ENCODE results near the gene SEMA3F. TPM values are rescaled to one million over a fixed set of nuclear protein-coding genes. Genes with fewer than 3 reads are reported as not detected.

SEMA3F gene
- total and polyA plus RNA-seq, 2 experiments from 2014 or later, result 13.9 to 15.5 TPM

- H3K9me2 ChIP-seq (replicated peaks; ENCODE audit: insufficient read depth), result no peaks in the 10 kb centered on the region
- H3K4me1 ChIP-seq (ENCODE audit: insufficient read depth), result peaks cover 37% of the 10 kb centered on the region
- H3K27me3 ChIP-seq, result peaks cover 7% of the 10 kb centered on the region
- H4K20me1 ChIP-seq (ENCODE audit: insufficient read depth, poor library complexity, severe bottlenecking), result peaks cover 28% of the 10 kb centered on the region
- TF ChIP-seq, protein P1, sequence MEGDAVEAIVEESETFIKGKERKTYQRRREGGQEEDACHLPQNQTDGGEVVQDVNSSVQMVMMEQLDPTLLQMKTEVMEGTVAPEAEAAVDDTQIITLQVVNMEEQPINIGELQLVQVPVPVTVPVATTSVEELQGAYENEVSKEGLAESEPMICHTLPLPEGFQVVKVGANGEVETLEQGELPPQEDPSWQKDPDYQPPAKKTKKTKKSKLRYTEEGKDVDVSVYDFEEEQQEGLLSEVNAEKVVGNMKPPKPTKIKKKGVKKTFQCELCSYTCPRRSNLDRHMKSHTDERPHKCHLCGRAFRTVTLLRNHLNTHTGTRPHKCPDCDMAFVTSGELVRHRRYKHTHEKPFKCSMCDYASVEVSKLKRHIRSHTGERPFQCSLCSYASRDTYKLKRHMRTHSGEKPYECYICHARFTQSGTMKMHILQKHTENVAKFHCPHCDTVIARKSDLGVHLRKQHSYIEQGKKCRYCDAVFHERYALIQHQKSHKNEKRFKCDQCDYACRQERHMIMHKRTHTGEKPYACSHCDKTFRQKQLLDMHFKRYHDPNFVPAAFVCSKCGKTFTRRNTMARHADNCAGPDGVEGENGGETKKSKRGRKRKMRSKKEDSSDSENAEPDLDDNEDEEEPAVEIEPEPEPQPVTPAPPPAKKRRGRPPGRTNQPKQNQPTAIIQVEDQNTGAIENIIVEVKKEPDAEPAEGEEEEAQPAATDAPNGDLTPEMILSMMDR (IDR thresholded peaks at IDR 0.05; ENCODE audit: poor library complexity), result no peak
- TF ChIP-seq EZH2phosphoT487 (IDR thresholded peaks at IDR 0.05; ENCODE audit: low read depth, severe bottlenecking, unreplicated experiment) (no peak), EZH2 (IDR thresholded peaks at IDR 0.05; ENCODE audit: borderline replicate concordance) (no peak)
- H3K4me3 ChIP-seq, result no peak overlapping the region
- H3K27ac ChIP-seq, result peak overlapping the region; percentile 54
- no peaks in the 10 kb centered on the region for H3K36me3 ChIP-seq (replicated peaks; ENCODE audit: insufficient read depth, low read depth)
- no peaks in the 10 kb centered on the region for H3K9me3 ChIP-seq (ENCODE audit: low read depth)
- H3K4me2 ChIP-seq, result no peak overlapping the region
- WGBS (ENCODE audit: low lambda C conversion rate, missing lambda C conversion rate), result 81% methylated on average over 8 of the region's 8 CpGs
- H3K79me2 ChIP-seq, result peaks cover 9% of the 10 kb centered on the region
- H2AFZ ChIP-seq, result no peak overlapping the region
- peak; percentile 60 for DNase-seq (ENCODE audit: low spot score)
Observed at GRCh38 chr3:50163572-50164455, 8.7 kb downstream of the SEMA3F start.

GRCh38 chr3:50164481-50164880, 9.4 kb downstream of the SEMA3F start:
- Histone ChIP-seq H3K36me3 (replicated peaks; ENCODE audit: insufficient read depth, low read depth) (no peaks in the 10 kb centered on the region), H3K4me3 (no peak overlapping the region), H3K27ac (no peak overlapping the region), H3K9me3 (ENCODE audit: low read depth) (no peaks in the 10 kb centered on the region), H2AFZ (no peak overlapping the region), H3K27me3 (peaks cover 3% of the 10 kb centered on the region), H3K79me2 (peaks cover 7% of the 10 kb centered on the region), H4K20me1 (ENCODE audit: insufficient read depth, poor library complexity, severe bottlenecking) (peaks cover 28% of the 10 kb centered on the region), H3K4me1 (ENCODE audit: insufficient read depth) (peaks cover 37% of the 10 kb centered on the region), H3K4me2 (no peak overlapping the region), H3K9me2 (replicated peaks; ENCODE audit: insufficient read depth) (no peaks in the 10 kb centered on the region)
- no peak for DNase-seq (ENCODE audit: low spot score)
- TF ChIP-seq EZH2phosphoT487 (IDR thresholded peaks at IDR 0.05; ENCODE audit: low read depth, severe bottlenecking, unreplicated experiment) (no peak), EZH2 (IDR thresholded peaks at IDR 0.05; ENCODE audit: borderline replicate concordance) (no peak)
- TF ChIP-seq, protein P1 (IDR thresholded peaks at IDR 0.05; ENCODE audit: poor library complexity), result no peak
- 73% methylated on average over 1 of the region's 1 CpG for WGBS (ENCODE audit: low lambda C conversion rate, missing lambda C conversion rate)

DNA sequence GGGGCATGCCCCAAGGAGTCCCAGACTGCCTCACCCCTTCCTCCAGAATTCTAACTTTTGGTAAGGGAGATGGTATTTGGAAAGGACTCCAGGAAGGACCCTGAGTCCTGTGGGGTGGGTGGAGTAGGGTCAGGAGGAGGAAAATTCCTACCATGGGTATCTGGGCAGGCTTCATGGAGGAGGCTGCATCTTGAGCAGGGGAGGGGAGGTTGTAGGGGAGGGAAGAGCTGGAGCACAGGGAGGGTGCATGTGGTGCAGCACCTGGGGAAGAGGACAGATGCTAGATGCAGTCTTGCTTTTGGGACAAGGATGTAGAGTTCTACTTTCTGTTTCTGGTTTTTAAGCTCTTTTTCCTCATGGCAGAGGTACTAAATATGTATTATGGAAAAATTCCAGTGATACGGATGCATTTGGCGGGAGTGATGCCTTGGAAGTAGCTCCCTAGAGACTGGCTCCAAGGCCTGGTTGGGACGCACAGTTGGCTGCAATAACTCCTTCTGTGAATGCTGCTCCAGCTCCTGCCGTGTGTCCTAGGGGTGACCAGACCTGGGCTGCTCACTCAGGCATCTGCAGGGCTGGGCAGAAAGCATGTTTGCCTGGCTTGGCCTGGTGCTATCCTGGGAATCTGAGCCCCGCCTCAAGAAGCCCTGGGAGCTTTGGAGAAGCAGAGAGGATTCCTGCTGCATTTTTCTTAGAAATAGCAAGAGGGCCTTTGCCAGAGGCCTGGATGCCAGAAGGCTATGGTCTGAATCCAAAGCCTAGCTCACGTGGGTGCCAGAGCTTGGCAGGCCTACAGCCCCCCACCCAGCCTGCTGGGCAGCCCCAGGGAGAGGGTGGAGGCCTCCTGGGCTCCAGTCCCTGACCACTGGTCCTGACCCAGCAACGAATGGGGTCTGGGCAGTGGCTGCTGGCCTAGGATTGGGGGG, 10.1 kb downstream of the SEMA3F start:
- H3K27ac ChIP-seq, result peak overlapping the region; percentile 48
- no peaks in the 10 kb centered on the region for H3K9me2 ChIP-seq (replicated peaks; ENCODE audit: insufficient read depth)
- WGBS (ENCODE audit: low lambda C conversion rate, missing lambda C conversion rate), result 57% methylated on average over 7 of the region's 7 CpGs
- peaks cover 28% of the 10 kb centered on the region for H4K20me1 ChIP-seq (ENCODE audit: insufficient read depth, poor library complexity, severe bottlenecking)
- no peaks in the 10 kb centered on the region for H3K36me3 ChIP-seq (replicated peaks; ENCODE audit: insufficient read depth, low read depth)
- H3K4me1 ChIP-seq (ENCODE audit: insufficient read depth), result peaks cover 37% of the 10 kb centered on the region
- H3K9me3 ChIP-seq (ENCODE audit: low read depth), result no peaks in the 10 kb centered on the region
- no peak overlapping the region for H3K4me3 ChIP-seq
- no peaks in the 10 kb centered on the region for H3K27me3 ChIP-seq
- no peak overlapping the region for H2AFZ ChIP-seq
- DNase-seq (ENCODE audit: low spot score), result no peak
- peaks cover 7% of the 10 kb centered on the region for H3K79me2 ChIP-seq
- peak overlapping the region; percentile 46 for H3K4me2 ChIP-seq
- TF ChIP-seq, protein P1 (IDR thresholded peaks at IDR 0.05; ENCODE audit: poor library complexity), result no peak
- TF ChIP-seq EZH2 (IDR thresholded peaks at IDR 0.05; ENCODE audit: borderline replicate concordance) (no peak), EZH2phosphoT487 (IDR thresholded peaks at IDR 0.05; ENCODE audit: low read depth, severe bottlenecking, unreplicated experiment) (no peak)
